Amygdala (tissue), 56 donors: Measurements from ENCODE around the gene SLC16A9.
A peak's percentile ranks its signal among the peaks of the same experiment; 100 is the strongest.
"Not testable (repeated sequence)": the region's sequence is repeated elsewhere in the genome, so short reads cannot be mapped to it uniquely, and the experiment has no call there.

Source experiments
- DNase-seq, 56 donors: peaks; one replicate each; lab custom pipeline; 2025; lab: John Stamatoyannopoulos, UW

The SLC16A9 gene, protein sequence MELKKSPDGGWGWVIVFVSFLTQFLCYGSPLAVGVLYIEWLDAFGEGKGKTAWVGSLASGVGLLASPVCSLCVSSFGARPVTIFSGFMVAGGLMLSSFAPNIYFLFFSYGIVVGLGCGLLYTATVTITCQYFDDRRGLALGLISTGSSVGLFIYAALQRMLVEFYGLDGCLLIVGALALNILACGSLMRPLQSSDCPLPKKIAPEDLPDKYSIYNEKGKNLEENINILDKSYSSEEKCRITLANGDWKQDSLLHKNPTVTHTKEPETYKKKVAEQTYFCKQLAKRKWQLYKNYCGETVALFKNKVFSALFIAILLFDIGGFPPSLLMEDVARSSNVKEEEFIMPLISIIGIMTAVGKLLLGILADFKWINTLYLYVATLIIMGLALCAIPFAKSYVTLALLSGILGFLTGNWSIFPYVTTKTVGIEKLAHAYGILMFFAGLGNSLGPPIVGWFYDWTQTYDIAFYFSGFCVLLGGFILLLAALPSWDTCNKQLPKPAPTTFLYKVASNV

GRCh38 chr10:59709395-59710125 lies at the start of gene SLC16A9:
Gene SLC16A9 (minus strand): TSS chr10:59709850. CDS start chr10:59684291, 25,559 bp downstream.
- peak in 48 of 56 donors; percentile 10 to 89 (median 66) for DNase-seq

GRCh38 chr10:59757966-59758365 lies 48.3 kb upstream of the SLC16A9 start:
- no peak for DNase-seq

- DNase-seq = no peak
These were observed 45.3 kb upstream of the SLC16A9 start for GRCh38 chr10:59754951-59755350.

GRCh38 chr10:59753267-59753666 lies 43.6 kb upstream of the SLC16A9 start, which contains the start of gene MRLN:
Gene MRLN (minus strand): TSS chr10:59753455.
- DNase-seq = no peak

DNA sequence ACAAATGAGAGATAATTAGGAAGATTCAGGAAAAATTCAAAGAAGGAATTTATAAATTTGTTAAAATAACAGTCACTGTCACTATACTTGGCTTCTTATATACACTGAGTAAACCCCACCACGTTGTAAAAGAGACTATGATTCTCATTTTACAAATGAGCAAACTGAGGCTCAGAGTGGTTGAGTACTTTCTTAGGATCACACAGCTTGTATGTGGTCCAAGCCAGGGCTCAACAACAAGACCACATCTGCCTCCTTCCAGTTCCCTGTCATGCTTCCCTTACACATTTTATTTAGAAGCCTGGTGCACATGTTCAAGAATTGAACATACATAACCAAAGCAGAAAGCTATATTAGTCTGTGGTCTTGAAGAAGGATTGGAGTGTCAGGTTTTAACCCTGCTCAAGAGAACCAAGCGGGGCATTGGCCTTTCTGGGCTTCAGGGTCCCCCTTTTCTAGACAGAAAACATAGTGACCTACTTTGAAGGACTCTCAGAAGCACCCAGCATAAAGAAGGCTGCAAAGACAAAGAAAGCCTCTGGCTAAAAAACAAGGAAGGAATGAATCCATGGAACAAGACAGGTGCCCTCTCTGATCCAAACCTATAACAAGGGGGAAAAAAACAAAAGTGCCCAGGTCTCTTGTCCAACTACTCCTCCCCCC lies 42.8 kb upstream of the SLC16A9 start:
- DNase-seq = no peak

DNA sequence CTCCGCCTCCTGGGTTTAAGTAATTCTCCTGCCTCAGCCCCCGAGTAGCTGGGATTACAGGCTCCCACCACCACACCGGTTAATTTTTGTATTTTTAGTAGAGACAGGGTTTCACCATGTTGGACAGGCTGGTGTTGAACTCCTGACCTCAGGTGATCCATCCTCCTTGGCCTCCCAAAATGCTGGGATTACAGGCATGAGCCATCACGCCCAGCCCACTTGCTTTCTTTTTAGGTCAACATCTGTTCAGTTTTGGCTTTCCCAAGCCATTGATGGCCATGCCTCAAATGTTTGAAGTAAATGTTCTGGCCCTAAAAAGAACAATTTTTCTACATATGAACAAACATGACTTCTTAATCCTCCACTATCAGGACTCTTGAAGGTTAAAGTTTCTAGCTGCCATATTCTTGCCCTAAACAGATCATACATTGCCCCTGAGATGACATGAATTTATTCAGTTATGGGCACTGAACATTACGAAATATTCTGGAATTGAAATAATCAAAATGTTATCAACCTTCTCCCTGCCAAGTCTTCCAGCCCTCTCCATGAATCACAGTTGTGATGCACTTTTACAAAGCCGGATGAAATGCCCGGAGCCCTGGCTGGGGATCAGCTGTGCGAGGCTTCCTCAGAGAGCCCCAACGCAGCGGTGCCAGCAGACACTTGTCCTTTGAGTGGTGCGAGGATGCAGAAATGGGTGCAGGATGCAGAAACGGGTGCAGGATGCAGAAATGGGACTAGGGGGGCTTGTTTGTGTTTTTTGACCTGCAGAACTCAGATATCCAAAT lies 40.7 kb upstream of the SLC16A9 start:
- no peak for DNase-seq

DNA sequence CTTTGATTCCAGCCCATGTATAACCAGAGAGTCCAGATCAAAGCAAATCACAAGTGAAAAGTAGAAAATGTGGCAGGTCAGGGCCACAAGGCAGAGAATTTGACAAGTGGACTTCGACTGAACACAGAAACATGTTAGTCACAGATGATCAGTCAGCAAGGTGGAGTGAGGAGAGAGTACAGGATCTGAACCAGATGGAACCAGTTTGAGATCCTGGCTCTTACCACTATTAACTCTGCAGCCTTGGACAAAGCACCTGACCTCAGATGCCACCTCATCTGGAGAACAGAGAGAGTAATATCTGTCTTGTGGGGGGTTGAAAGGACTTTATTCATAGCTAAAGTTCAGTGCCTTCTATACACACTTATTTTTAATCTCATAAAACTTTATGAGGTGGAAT lies 39.2 kb upstream of the SLC16A9 start:
- DNase-seq = no peak

- DNase-seq = no peak
These were observed 35.6 kb upstream of the SLC16A9 start for GRCh38 chr10:59745163-59745650.

DNA sequence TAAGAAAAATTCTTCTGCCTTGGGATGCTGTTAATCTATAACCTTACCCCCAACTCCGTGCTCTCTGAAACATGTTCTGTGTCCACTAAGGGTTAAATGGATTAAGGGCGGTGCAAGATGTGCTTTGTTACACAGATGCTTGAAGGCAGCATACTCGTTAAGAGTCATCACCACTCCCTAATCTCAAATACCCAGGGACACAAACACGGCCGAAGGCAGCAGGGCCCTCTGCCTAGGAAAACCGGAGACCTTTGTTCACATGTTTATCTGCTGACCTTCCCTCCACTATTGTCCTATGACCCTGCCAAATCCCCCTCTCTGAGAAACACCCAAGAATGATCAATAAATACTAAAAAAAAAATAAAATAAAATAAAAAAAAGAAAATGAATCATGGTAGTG lies 35.1 kb upstream of the SLC16A9 start:
- DNase-seq = not testable (repeated sequence)

- not testable (repeated sequence) for DNase-seq
These were observed 34.5 kb upstream of the SLC16A9 start for GRCh38 chr10:59744156-59744555.

GRCh38 chr10:59741583-59741982 lies 31.9 kb upstream of the SLC16A9 start:
- no peak for DNase-seq

DNA sequence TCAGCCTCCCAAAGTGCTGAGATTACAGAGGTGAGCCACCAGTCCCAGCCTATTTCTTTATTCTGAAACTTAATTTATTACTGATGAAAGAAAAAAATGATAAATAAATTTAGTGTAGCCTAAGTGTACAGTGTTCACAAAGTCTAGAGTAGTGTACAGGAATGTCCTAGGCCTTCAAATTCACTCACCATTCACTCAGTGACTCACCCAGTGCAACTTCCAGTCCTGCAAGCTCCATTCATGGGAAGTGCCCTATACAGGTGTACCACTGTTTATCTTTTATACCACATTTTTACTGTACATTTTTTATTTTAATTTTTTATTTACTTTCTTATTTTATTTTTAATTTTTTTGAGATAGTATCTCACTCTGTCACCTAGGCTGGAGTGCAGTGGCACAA lies 31.4 kb upstream of the SLC16A9 start:
- DNase-seq = no peak

GRCh38 chr10:59736749-59737148 lies 27.1 kb upstream of the SLC16A9 start:
- DNase-seq = no peak

DNA sequence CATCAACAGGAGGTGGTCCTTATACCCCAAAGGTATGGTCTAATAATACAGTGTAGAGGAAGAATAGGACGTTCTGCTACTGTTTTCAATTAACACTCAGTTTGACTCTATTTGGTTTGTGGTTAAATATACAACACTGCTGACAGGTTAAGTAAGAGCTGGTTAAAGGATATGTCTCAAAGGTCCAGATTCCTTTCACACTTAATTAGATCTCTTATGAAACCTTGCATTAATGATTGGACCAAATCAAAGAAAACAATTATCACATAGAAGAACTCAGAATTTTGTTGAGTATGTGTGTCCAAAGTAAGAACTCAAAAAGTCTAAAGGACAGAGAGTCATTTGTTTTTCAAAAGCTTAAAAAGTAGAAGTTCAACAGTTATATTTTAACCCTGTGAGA lies 25.6 kb upstream of the SLC16A9 start:
- no peak for DNase-seq

DNA sequence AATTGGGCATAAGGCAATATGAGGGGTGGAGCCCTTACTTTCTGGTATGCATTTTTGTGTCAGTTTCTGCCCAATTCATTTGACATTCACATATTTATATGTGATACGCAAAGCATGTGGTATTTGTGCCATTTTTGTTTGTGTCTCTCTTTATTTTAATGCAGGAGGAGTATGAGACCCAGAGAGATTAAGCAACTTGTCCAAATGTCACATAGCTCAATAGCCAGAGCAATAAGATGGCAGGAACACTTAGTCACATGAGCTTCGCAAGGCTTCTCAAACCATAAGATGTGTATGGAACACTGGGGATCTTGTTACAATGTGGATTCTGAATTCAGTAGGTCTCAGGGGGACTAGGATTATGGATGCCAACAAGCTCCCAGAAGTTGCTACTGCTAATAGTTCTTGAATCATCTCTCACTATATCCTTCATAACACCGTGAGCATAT lies 24.4 kb upstream of the SLC16A9 start:
- DNase-seq = no peak

DNA sequence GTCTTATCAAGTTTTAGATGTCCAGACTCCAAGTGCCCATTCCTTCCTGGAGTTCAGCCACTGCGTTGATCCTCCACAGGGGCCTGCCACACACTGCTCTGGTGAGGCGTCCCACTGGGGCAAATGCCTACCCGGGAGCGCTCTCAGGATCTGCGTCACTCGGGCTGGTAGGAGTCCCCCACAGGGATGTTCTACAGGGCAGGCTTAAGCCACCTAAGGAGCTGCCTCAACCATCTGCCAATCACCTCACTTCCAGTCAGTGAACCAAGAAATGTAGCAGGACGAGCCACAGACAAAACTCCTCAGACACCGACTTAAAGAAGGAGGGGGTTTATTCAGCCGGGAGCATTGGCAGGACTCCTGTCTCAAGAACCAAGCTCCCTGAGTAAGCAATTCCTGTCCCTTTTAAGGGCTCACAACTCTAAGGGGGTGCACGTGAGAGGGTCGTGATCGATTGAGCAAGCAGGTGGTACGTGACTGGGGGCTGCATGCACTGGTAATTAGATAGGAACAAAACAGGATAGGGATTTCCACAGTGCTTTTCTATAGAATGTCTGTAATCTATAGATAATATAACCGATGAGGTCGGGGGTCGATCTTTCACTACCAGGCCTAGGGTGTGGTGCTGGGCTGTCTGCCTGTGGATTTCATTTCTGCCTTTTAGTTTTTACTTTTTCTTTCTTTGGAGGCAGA lies 23.8 kb upstream of the SLC16A9 start:
- not testable (repeated sequence) for DNase-seq

DNA sequence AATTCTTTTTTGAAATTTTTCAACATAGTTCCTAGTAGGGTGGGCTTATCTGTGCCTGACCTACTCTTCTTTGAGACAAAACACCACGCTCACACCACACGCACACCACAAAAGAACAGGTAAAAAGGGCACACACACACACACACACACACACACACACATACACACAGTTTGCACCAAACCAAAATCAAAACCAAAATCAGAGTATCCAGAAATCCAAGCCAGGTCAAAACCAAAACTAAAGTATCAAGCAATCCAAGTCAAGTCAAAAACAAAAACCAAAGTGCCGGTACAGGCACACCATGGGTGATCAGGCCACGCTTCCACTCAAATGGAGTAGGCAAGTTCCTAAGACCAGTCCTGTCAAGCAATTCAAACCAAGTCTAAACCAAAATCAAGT lies 23.2 kb upstream of the SLC16A9 start:
- DNase-seq = not testable (repeated sequence)

GRCh38 chr10:59729167-59729566 lies 19.5 kb upstream of the SLC16A9 start:
- not testable (repeated sequence) for DNase-seq
